SK-N-SH (cell line): ENCODE results near the gene SP140. TPM values are rescaled to one million over a fixed set of nuclear protein-coding genes. Genes with fewer than 3 reads are reported as not detected.

Source experiments
- CTCF ChIA-PET: fragments of 300-600, 350-600 bp; formaldehyde crosslinking; extraction: SDS; loops from one replicate; lab custom pipeline; 2021; lab: Yijun Ruan, JAX
- POLR2A ChIA-PET: fragments of 350-600 bp; sonication (Branson Sonifier 250); formaldehyde crosslinking; extraction: SDS; loops from one replicate; lab custom pipeline; 2020; ENCODE audit warnings: antibody characterized with exemption, inconsistent platforms; lab: Yijun Ruan, JAX
- DNase-seq: peaks from one replicate; pipeline ENCODE4 v3.0.0; 2012
- H2AFZ ChIP-seq: fragments of 200-600 bp; sonication (generic); 2 replicates; pipeline ENCODE4 v1.8.1; 2016; ENCODE audit warnings: antibody characterized with exemption, mild to moderate bottlenecking, low read depth
- H3F3A ChIP-seq: fragments of 200-600 bp; sonication (generic); replicated peaks from 2 replicates; pipeline ENCODE3; 2016; ENCODE audit warnings: antibody characterized with exemption, mild to moderate bottlenecking; ENCODE audit not compliant: insufficient read depth
- H3K27ac ChIP-seq, 2 experiments: fragments of 200-500 bp in 1 of 2; fragments of 200-600 bp in 1 of 2; sonication (Bioruptor generic) in 1 of 2; sonication (generic), shearing (Covaris generic) in 1 of 2; 2 replicates each; pipeline versions ENCODE4 v1.5.1 to v1.6.1; 2014 to 2016; ENCODE audit warnings: low read depth in 2 of 2, inconsistent platforms in 1 of 2, low read length in 1 of 2, mild to moderate bottlenecking in 1 of 2, mixed read lengths in 1 of 2
- H3K27me3 ChIP-seq: fragments of 200-600 bp; sonication (generic), shearing (Covaris generic); 2 replicates; pipeline ENCODE4 v1.6.1; 2016; ENCODE audit warnings: mixed run types; ENCODE audit not compliant: insufficient read depth
- H3K36me3 ChIP-seq, 2 experiments: fragments of 200-500 bp in 1 of 2; fragments of 200-600 bp in 1 of 2; sonication (Bioruptor generic) in 1 of 2; sonication (generic) in 1 of 2; replicated peaks in 1 of 2; 2 replicates each; pipeline versions ENCODE3 to v1.5.1; 2014 to 2016; ENCODE audit warnings: low read length in 1 of 2, mild to moderate bottlenecking in 1 of 2; ENCODE audit not compliant: insufficient read depth in 2 of 2, control insufficient read depth in 1 of 2
- H3K4me1 ChIP-seq, 2 experiments: fragments of 200-500 bp in 1 of 2; fragments of 200-600 bp in 1 of 2; sonication (Bioruptor generic) in 1 of 2; sonication (generic), shearing (Covaris generic) in 1 of 2; 2 replicates each; pipeline versions ENCODE4 v1.5.1 to v1.6.1; 2014 to 2016; ENCODE audit warnings: low read depth in 1 of 2, low read length in 1 of 2, mixed run types in 1 of 2; ENCODE audit not compliant: insufficient read depth in 2 of 2, control insufficient read depth in 1 of 2
- H3K4me2 ChIP-seq: fragments of 200-600 bp; sonication (generic), shearing (Covaris generic); 2 replicates; pipeline ENCODE4 v1.6.1; 2017; ENCODE audit warnings: mixed run types
- H3K4me3 ChIP-seq, 2 experiments: fragments of 200-500 bp in 1 of 2; fragments of 200-600 bp in 1 of 2; sonication (Bioruptor generic) in 1 of 2; sonication (generic), shearing (Covaris generic) in 1 of 2; 2 replicates each; pipeline versions ENCODE4 v1.5.1 to v1.8.1; 2014 to 2016; ENCODE audit warnings: low read depth in 2 of 2, inconsistent platforms in 1 of 2, low read length in 1 of 2, mild to moderate bottlenecking in 1 of 2, mixed read lengths in 1 of 2, moderate library complexity in 1 of 2
- H3K79me2 ChIP-seq: fragments of 200-600 bp; sonication (generic); 2 replicates; pipeline ENCODE4 v1.8.1; 2017; ENCODE audit warnings: mild to moderate bottlenecking; ENCODE audit not compliant: insufficient read depth
- H3K9ac ChIP-seq: fragments of 200-600 bp; sonication (generic); 2 replicates; pipeline ENCODE4 v1.6.1; 2017; ENCODE audit warnings: mixed run types
- H3K9me2 ChIP-seq: fragments of 200-600 bp; sonication (generic); 2 replicates; pipeline ENCODE4 v1.6.1; 2017; ENCODE audit warnings: mixed run types
- H3K9me3 ChIP-seq: fragments of 200-600 bp; sonication (generic); 2 replicates; pipeline ENCODE4 v1.6.1; 2017; ENCODE audit warnings: mixed run types, mild to moderate bottlenecking, moderate library complexity
- H4K20me1 ChIP-seq: fragments of 200-600 bp; sonication (generic); 2 replicates; pipeline ENCODE4 v1.6.1; 2017; ENCODE audit warnings: mild to moderate bottlenecking, mixed run types; ENCODE audit not compliant: insufficient read depth
- CHD2 ChIP-seq: fragments of 150-350 bp; IDR thresholded peaks from 2 replicates; pipeline ENCODE4 v1.6.1; 2018; ENCODE audit warnings: low read length; ENCODE audit not compliant: partially characterized antibody
- CTCF ChIP-seq: fragments of 200-600 bp; sonication (generic); IDR thresholded peaks from 2 replicates; pipeline ENCODE4 v1.6.1; 2017; ENCODE audit warnings: antibody characterized with exemption, mild to moderate bottlenecking, moderate library complexity
- ELF1 ChIP-seq: IDR thresholded peaks from 2 replicates; pipeline ENCODE4 v1.4.0; 2012
- EP300 ChIP-seq, 2 experiments: IDR thresholded peaks; 2 replicates each; pipeline versions ENCODE4 v1.4.0 to v1.6.1; 2012; ENCODE audit warnings: borderline replicate concordance in 1 of 2, low read depth in 1 of 2, low read length in 1 of 2
- FOSL2 ChIP-seq: IDR thresholded peaks from 2 replicates; pipeline ENCODE4 v1.4.0; 2012; ENCODE audit warnings: low read depth, mild to moderate bottlenecking, moderate library complexity, borderline replicate concordance
- FOXM1 ChIP-seq: IDR thresholded peaks from 2 replicates; pipeline ENCODE4 v1.4.0; 2012; ENCODE audit warnings: low read depth, mild to moderate bottlenecking
- GATA2 ChIP-seq: sonication (generic); formaldehyde crosslinking; IDR thresholded peaks from 2 replicates; pipeline ENCODE4 v1.5.0; 2020; ENCODE audit warnings: mild to moderate bottlenecking, missing genetic modification reagents
- JUND ChIP-seq: IDR thresholded peaks from 2 replicates; pipeline ENCODE4 v1.4.0; 2012
- MAX ChIP-seq: IDR thresholded peaks from 2 replicates; pipeline ENCODE4 v1.4.0; 2012; ENCODE audit warnings: low read depth
- MEF2A ChIP-seq: IDR thresholded peaks from 2 replicates; pipeline ENCODE4 v1.4.0; 2012; ENCODE audit warnings: low read depth, borderline replicate concordance
- MXI1 ChIP-seq: IDR thresholded peaks from 2 replicates; pipeline ENCODE4 v1.6.1; 2012; ENCODE audit warnings: mild to moderate bottlenecking, low read depth, low read length, improper control_type of control experiment
- NFIC ChIP-seq: IDR thresholded peaks from 2 replicates; pipeline ENCODE4 v1.4.0; 2012; ENCODE audit warnings: borderline replicate concordance
- NRF1 ChIP-seq: IDR thresholded peaks from 2 replicates; pipeline ENCODE4 v1.6.1; 2012; ENCODE audit warnings: low read depth, mild to moderate bottlenecking, low read length
- POLR2AphosphoS5 ChIP-seq: IDR thresholded peaks from 2 replicates; pipeline ENCODE4 v1.6.1; 2012; ENCODE audit warnings: low read depth, low read length
- RCOR1 ChIP-seq: fragments of 150-350 bp; IDR thresholded peaks from 2 replicates; pipeline ENCODE4 v1.6.1; 2017; ENCODE audit warnings: antibody characterized with exemption, low read length
- RXRA ChIP-seq: IDR thresholded peaks from 2 replicates; pipeline ENCODE4 v1.4.0; 2012; ENCODE audit warnings: low read depth, mild to moderate bottlenecking, borderline replicate concordance
- SIN3A ChIP-seq: IDR thresholded peaks from 2 replicates; pipeline ENCODE4 v1.6.1; 2012; ENCODE audit warnings: low read depth, mild to moderate bottlenecking, low read length, moderate library complexity, borderline replicate concordance
- SMC3 ChIP-seq: IDR thresholded peaks from 2 replicates; pipeline ENCODE4 v1.6.1; 2012; ENCODE audit warnings: low read depth, low read length, improper control_type of control experiment
- TCF12 ChIP-seq: IDR thresholded peaks from 2 replicates; pipeline ENCODE4 v1.4.0; 2012
- TEAD4 ChIP-seq: IDR thresholded peaks from 2 replicates; pipeline ENCODE4 v1.4.0; 2012; ENCODE audit warnings: mild to moderate bottlenecking, borderline replicate concordance; ENCODE audit not compliant: insufficient read depth
- USF2 ChIP-seq: fragments of 150-350 bp; IDR thresholded peaks from 2 replicates; pipeline ENCODE4 v1.6.1; 2017; ENCODE audit warnings: antibody characterized with exemption, low read length, low read depth, borderline replicate concordance
- WGBS: methylation state at CpG from one replicate; pipeline ENCODE4 v1.1.6; 2017; ENCODE audit warnings: low lambda C conversion rate; 5-methylcytosine and 5-hydroxymethylcytosine counted together
- polyA plus RNA-seq, 3 experiments: library from polyadenylated mRNA; depleted of rRNA; stranded (reverse); fragments of >200 nt; gene quantifications; 2 replicates each; pipeline ENCODE4 v1.2.3, GENCODE V29; 2012

Gene SP140
- polyA plus RNA-seq, 1 of the 3 experiments (the other 2 are of a cell fraction): 0.71 TPM

- WGBS: 37% methylated on average over 2 of the region's 2 CpGs
- H3K36me3 ChIP-seq: no peaks in the 10 kb centered on the region
- no peak for TF ChIP-seq CHD2
- no peak for TF ChIP-seq NRF1
- TF ChIP-seq JUND: no peak
- TF ChIP-seq MAX: no peak
- TF ChIP-seq MXI1: no peak
- TF ChIP-seq RXRA: no peak
- no peak for TF ChIP-seq TCF12
- no peak for TF ChIP-seq SIN3A
- TF ChIP-seq FOSL2: no peak
- no peak for TF ChIP-seq USF2
- TF ChIP-seq, all 33 proteins: peak for 0
- H3K79me2 ChIP-seq: no peaks in the 10 kb centered on the region
- no peaks in the 10 kb centered on the region for H4K20me1 ChIP-seq
- no peaks in the 10 kb centered on the region for H3F3A ChIP-seq
- H3K4me2 ChIP-seq: no peak overlapping the region
- ChIA-PET CTCF (no interaction called here), POLR2A (no interaction called here)
- no peak overlapping the region for H3K27ac ChIP-seq
- DNase-seq: no peak
- no peak overlapping the region for H3K4me3 ChIP-seq
- H3K27me3 ChIP-seq: peaks cover 7% of the 10 kb centered on the region; the same call in 1 of the 2 replicates
- H2AFZ ChIP-seq: no peak overlapping the region
- no peaks in the 10 kb centered on the region for H3K4me1 ChIP-seq
- H3K9ac ChIP-seq: no peak overlapping the region
- no peaks in the 10 kb centered on the region for H3K9me2 ChIP-seq
- H3K9me3 ChIP-seq: peaks cover 9% of the 10 kb centered on the region; the same call in 1 of the 2 replicates
Observed at GRCh38 chr2:230282936-230283335, 57.4 kb downstream of the SP140 start.

GRCh38 chr2:230286048-230286447, 60.5 kb downstream of the SP140 start:
- ChIA-PET POLR2A (no interaction called here), CTCF (no interaction called here)
- TF ChIP-seq EP300 (IDR thresholded peaks at IDR 0.05; ENCODE audit: borderline replicate concordance in 1 of 2, low read depth in 1 of 2, low read length in 1 of 2): no peak
- no peak for TF ChIP-seq SMC3
- no peak for TF ChIP-seq TEAD4
- TF ChIP-seq RXRA: no peak
- TF ChIP-seq JUND: no peak
- no peak for TF ChIP-seq ELF1
- TF ChIP-seq NFIC: no peak
- no peak for TF ChIP-seq RCOR1
- TF ChIP-seq CTCF: no peak
- TF ChIP-seq FOSL2: no peak
- TF ChIP-seq MEF2A: no peak
- no peak for TF ChIP-seq GATA2 (CRISPR knock-in tag)
- no peak for TF ChIP-seq FOXM1
- no peak for TF ChIP-seq POLR2AphosphoS5
- H3K79me2 ChIP-seq: no peaks in the 10 kb centered on the region
- no peak for DNase-seq
- no peaks in the 10 kb centered on the region for H3K4me1 ChIP-seq
- WGBS: 6% methylated on average over 3 of the region's 3 CpGs
- H3K27ac ChIP-seq: no peak overlapping the region
- no peaks in the 10 kb centered on the region for H4K20me1 ChIP-seq
- H3K4me3 ChIP-seq: no peak overlapping the region
- peaks cover 7% of the 10 kb centered on the region; the same call in 1 of the 2 replicates for H3K27me3 ChIP-seq
- no peaks in the 10 kb centered on the region for H3K9me3 ChIP-seq
- H3K36me3 ChIP-seq: no peaks in the 10 kb centered on the region
- H3F3A ChIP-seq: no peaks in the 10 kb centered on the region
- H3K4me2 ChIP-seq: no peak overlapping the region
- no peaks in the 10 kb centered on the region for H3K9me2 ChIP-seq
- H2AFZ ChIP-seq: no peak overlapping the region
- no peak overlapping the region for H3K9ac ChIP-seq
